ENCODE results near the gene BCL2L2. TPM values are rescaled to one million over a fixed set of nuclear protein-coding genes. Genes with fewer than 3 reads are reported as not detected.

The BCL2L2 gene
- total and polyA plus RNA-seq, 10 of the 15 experiments (the other 5 are each of a cell fraction or from before 2014, with no cell fraction given) = 1.4 to 14.7 (median 7.1) TPM

DNA sequence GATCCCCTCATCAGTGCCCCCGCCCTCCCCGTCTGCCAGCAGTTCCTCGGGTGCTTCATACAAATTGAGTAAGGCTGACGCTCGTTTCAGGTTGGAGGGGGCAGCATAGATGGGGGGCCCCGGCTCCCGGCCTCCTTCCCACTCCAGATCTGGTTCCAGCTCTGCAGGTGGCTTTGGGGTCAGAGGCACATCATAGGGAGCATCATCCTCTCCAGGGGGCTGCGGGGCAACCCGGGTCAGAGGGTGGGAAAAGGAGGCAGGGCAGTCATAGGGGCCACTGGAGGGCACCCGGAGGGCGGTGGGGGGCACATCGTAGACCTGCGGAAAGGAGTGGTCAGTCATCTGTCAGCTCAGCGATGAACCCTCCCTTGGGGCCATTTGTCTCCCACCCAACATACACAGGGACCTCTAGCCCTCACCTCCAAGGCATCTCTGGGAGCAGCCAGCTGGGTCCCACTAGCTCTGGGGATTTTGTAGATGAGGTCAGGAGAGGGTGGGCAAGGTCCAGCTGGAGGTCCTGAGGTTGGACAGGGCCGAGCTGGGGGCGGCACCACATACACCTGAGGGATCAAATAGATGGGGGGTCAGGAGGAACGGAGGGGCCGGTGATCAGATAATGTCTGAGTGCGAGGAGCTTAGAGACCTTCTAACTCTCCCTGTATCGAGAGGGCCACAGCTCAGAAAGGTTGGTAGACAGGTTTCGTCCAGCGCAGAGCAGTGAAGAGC, 53.3 kb downstream of the BCL2L2 start:
- Histone ChIP-seq H3K27ac (ENCODE audit: control insufficient read depth, insufficient read depth) (no peak overlapping the region), H3K4me2 (ENCODE audit: control insufficient read depth, insufficient read depth) (no peak overlapping the region), H3K27me3 (replicated peaks in 1 of 2; ENCODE audit: control insufficient read depth in 2 of 2, insufficient read depth in 2 of 2, low read length in 1 of 2) (peaks cover 0 to 7% of the 10 kb centered on the region in 2 experiments; a peak in 3 of 4 replicates), H3K79me2 (ENCODE audit: control insufficient read depth, insufficient read depth, low read length) (no peaks in the 10 kb centered on the region), H3K4me3 (no peak overlapping the region), H3K9ac (ENCODE audit: control insufficient read depth, insufficient read depth, low read length) (no peak overlapping the region), H3K36me3 (ENCODE audit: control insufficient read depth in 2 of 2, insufficient read depth in 2 of 2, low read length in 1 of 2) (no peaks in the 10 kb centered on the region), H4K20me1 (ENCODE audit: control insufficient read depth, insufficient read depth) (no peaks in the 10 kb centered on the region), H3K9me3 (replicated peaks; ENCODE audit: control insufficient read depth, insufficient read depth, low read length) (no peaks in the 10 kb centered on the region), H3K4me1 (ENCODE audit: control insufficient read depth, insufficient read depth, low read length) (no peaks in the 10 kb centered on the region), H2AFZ (ENCODE audit: control insufficient read depth, low read depth, low read length) (no peak overlapping the region)
- ChIA-PET POLR2A (no interaction called here), RAD21 (ENCODE audit: unreplicated experiment) (interaction anchor here (1.4 kb wide), 1 partner anchor 239 kb away, joined by 4 read pairs; no protein-coding TSS in a partner anchor), SMC1A (ENCODE audit: uncharacterized antibody, unreplicated experiment) (no interaction called here), CTCF (interaction anchor here (0.9 to 1.4 kb wide), 6 partner anchors 17 to 239 kb away, joined by 3 to 5 read pairs (median 4); no protein-coding TSS in a partner anchor)
- no peak for ATAC-seq
- no peak for DNase-seq (ENCODE audit: low read depth, low spot score)
- no TSS peak for BruUV-seq (replicated peaks)
- no peak for TF ChIP-seq PML (IDR thresholded peaks at IDR 0.05; ENCODE audit: low read length)
- TF ChIP-seq ZZZ3 (IDR thresholded peaks at IDR 0.05; ENCODE audit: control insufficient read depth, insufficient read length, low read depth) = no peak
- no peak for TF ChIP-seq SIN3A (IDR thresholded peaks at IDR 0.05; ENCODE audit: low read depth, low read length)
- TF ChIP-seq RAD51 (IDR thresholded peaks at IDR 0.05) = no peak
- FAIRE-seq = no peak
- intact Hi-C loops (cut with micrococcal nuclease; ENCODE audit: unreplicated experiment) (no loop called here), in situ Hi-C loops (cut with MboI) (no loop called here)
- WGBS (ENCODE audit: insufficient coverage, insufficient replicate concordance, low lambda C conversion rate, missing lambda C conversion rate) = 37% methylated on average over 17 of the region's 22 CpGs

DNA sequence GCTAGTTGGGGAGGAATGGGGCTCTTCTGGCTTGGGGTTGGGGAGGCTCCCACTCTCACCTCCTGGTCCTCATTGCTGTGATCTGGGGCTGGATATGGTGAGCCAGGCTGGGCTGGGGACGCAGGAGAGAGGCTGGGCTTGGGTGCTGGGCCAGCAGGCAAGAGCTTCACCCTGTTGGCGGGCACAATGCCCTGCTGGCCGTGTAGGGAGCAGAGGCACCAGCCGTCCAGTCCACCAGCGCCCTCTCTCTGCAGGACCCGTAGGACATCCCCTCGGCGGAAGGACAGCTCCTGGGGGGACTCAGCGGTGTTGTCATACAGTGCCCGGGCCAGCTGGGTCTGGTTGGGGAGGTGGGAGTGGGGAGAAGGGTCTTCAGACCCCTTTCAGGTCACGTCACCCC, 53.9 kb downstream of the BCL2L2 start:
- no peaks in the 10 kb centered on the region for H3K79me2 ChIP-seq (ENCODE audit: control insufficient read depth, insufficient read depth, low read length)
- BruUV-seq (replicated peaks) = no TSS peak
- ChIA-PET RAD21 (ENCODE audit: unreplicated experiment) (interaction anchor here (1.4 kb wide), 1 partner anchor 240 kb away, joined by 4 read pairs; no protein-coding TSS in a partner anchor), CTCF (interaction anchor here (0.6 to 1.4 kb wide), 7 partner anchors 18 to 240 kb away, joined by 3 to 5 read pairs (median 4); no protein-coding TSS in a partner anchor), SMC1A (ENCODE audit: uncharacterized antibody, unreplicated experiment) (interaction anchor here (1.1 kb wide), 2 partner anchors 33 to 54 kb away, joined by 3 read pairs; no protein-coding TSS in a partner anchor), POLR2A (no interaction called here)
- no peak overlapping the region for H3K27ac ChIP-seq (ENCODE audit: control insufficient read depth, insufficient read depth)
- FAIRE-seq (no peak), ATAC-seq (peak; percentile 31; the same call in 2 of the 3 replicates), DNase-seq (ENCODE audit: low read depth, low spot score) (no peak)
- no peak overlapping the region for H3K4me3 ChIP-seq
- intact Hi-C loops (cut with micrococcal nuclease; ENCODE audit: unreplicated experiment) = no loop called here
- H3K36me3 ChIP-seq (ENCODE audit: control insufficient read depth in 2 of 2, insufficient read depth in 2 of 2, low read length in 1 of 2) = no peaks in the 10 kb centered on the region
- H2AFZ ChIP-seq (ENCODE audit: control insufficient read depth, low read depth, low read length) = no peak overlapping the region
- H3K9ac ChIP-seq (ENCODE audit: control insufficient read depth, insufficient read depth, low read length) = no peak overlapping the region
- H3K27me3 ChIP-seq (replicated peaks in 1 of 2; ENCODE audit: control insufficient read depth in 2 of 2, insufficient read depth in 2 of 2, low read length in 1 of 2) = peaks cover 0 to 7% of the 10 kb centered on the region in 2 experiments; a peak in 3 of 4 replicates
- WGBS (ENCODE audit: insufficient coverage, insufficient replicate concordance, low lambda C conversion rate, missing lambda C conversion rate) = 29% methylated on average over 11 of the region's 11 CpGs
- in situ Hi-C loops (cut with MboI) = no loop called here
- no peaks in the 10 kb centered on the region for H3K4me1 ChIP-seq (ENCODE audit: control insufficient read depth, insufficient read depth, low read length)
- H3K4me2 ChIP-seq (ENCODE audit: control insufficient read depth, insufficient read depth) = no peak overlapping the region
- H3K9me3 ChIP-seq (replicated peaks; ENCODE audit: control insufficient read depth, insufficient read depth, low read length) = no peaks in the 10 kb centered on the region
- no peaks in the 10 kb centered on the region for H4K20me1 ChIP-seq (ENCODE audit: control insufficient read depth, insufficient read depth)
- TF ChIP-seq ZNF384 (IDR thresholded peaks at IDR 0.05; ENCODE audit: borderline replicate concordance, low read depth, low read length) = no peak
- no peak for TF ChIP-seq KAT2A (conservative IDR thresholded peaks at IDR 0.05; ENCODE audit: control insufficient read depth, low read depth, low read length)
- TF ChIP-seq ETV6 (conservative IDR thresholded peaks at IDR 0.05 in 1 of 2, IDR thresholded peaks at IDR 0.05 in 1 of 2; ENCODE audit: borderline replicate concordance in 1 of 2, low read depth in 1 of 2) = no peak
- TF ChIP-seq ZZZ3 (IDR thresholded peaks at IDR 0.05; ENCODE audit: control insufficient read depth, insufficient read length, low read depth) = no peak
- TF ChIP-seq RCOR1 (conservative IDR thresholded peaks at IDR 0.05; ENCODE audit: low read depth, low read length) = no peak
- no peak for TF ChIP-seq TAF1 (IDR thresholded peaks at IDR 0.05; ENCODE audit: borderline replicate concordance, low read depth, low read length)
- no peak for TF ChIP-seq HDAC2 (IDR thresholded peaks at IDR 0.05)
- TF ChIP-seq, protein P1, sequence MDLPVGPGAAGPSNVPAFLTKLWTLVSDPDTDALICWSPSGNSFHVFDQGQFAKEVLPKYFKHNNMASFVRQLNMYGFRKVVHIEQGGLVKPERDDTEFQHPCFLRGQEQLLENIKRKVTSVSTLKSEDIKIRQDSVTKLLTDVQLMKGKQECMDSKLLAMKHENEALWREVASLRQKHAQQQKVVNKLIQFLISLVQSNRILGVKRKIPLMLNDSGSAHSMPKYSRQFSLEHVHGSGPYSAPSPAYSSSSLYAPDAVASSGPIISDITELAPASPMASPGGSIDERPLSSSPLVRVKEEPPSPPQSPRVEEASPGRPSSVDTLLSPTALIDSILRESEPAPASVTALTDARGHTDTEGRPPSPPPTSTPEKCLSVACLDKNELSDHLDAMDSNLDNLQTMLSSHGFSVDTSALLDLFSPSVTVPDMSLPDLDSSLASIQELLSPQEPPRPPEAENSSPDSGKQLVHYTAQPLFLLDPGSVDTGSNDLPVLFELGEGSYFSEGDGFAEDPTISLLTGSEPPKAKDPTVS (IDR thresholded peaks at IDR 0.05; ENCODE audit: low read depth, low read length) = no peak

Measured in GM12878 (cell line).